Immature natural killer cell (primary cell): ENCODE data around the gene OR8S1. TPM values are rescaled to one million over a fixed set of nuclear protein-coding genes. Genes with fewer than 3 reads are reported as not detected.
A peak's percentile ranks its signal among the peaks of the same experiment; 100 is the strongest.
"Not testable (repeated sequence)": the region's sequence is repeated elsewhere in the genome, so short reads cannot be mapped to it uniquely, and the experiment has no call there.

Experiments used
- DNase-seq, 3 donors: peaks; one replicate each; pipeline ENCODE4 v3.0.0; 2022; ENCODE audit warnings: mixed read lengths in 1 of 3
- H3K27ac Mint-ChIP-seq, 6 donors: one replicate each; pipeline ENCODE4 v1.8.0; 2020; ENCODE audit warnings: mixed read lengths in 6 of 6, mild to moderate bottlenecking in 5 of 6, inconsistent platforms in 4 of 6, moderate library complexity in 3 of 6
- H3K27me3 Mint-ChIP-seq, 3 donors: one replicate each; pipeline ENCODE4 v1.8.0; 2020 to 2021; ENCODE audit warnings: low read depth in 3 of 3, mild to moderate bottlenecking in 3 of 3, mixed read lengths in 3 of 3, moderate library complexity in 3 of 3, inconsistent platforms in 1 of 3
- H3K36me3 Mint-ChIP-seq, 3 donors: one replicate each; pipeline ENCODE4 v1.8.0; 2020; ENCODE audit warnings: mixed read lengths in 3 of 3, inconsistent platforms in 2 of 3, mild to moderate bottlenecking in 2 of 3
- H3K4me1 Mint-ChIP-seq, 2 donors: one replicate each; pipeline ENCODE4 v1.8.0; 2020; ENCODE audit warnings: inconsistent platforms in 2 of 2, mild to moderate bottlenecking in 2 of 2, mixed read lengths in 2 of 2, moderate library complexity in 1 of 2
- H3K4me3 Mint-ChIP-seq, 5 donors: one replicate each; pipeline ENCODE4 v1.8.0; 2020; ENCODE audit warnings: mild to moderate bottlenecking in 5 of 5, mixed read lengths in 5 of 5, inconsistent platforms in 3 of 5, moderate library complexity in 3 of 5
- H3K9me3 Mint-ChIP-seq, 6 donors: one replicate each; pipeline ENCODE4 v1.8.0; 2020; ENCODE audit warnings: mild to moderate bottlenecking in 6 of 6, mixed read lengths in 6 of 6, inconsistent platforms in 4 of 6, moderate library complexity in 3 of 6
- polyA plus RNA-seq, 3 donors: library from polyadenylated mRNA; unstranded; fragments of 300-500 nt; fragmentation: Illumina TruSeq; gene quantifications; one replicate each; pipeline ENCODE4 v1.2.3, GENCODE V29; 2021

The OR8S1 gene
- polyA plus RNA-seq, 3 donors from 2014 or later = not detected

DNA sequence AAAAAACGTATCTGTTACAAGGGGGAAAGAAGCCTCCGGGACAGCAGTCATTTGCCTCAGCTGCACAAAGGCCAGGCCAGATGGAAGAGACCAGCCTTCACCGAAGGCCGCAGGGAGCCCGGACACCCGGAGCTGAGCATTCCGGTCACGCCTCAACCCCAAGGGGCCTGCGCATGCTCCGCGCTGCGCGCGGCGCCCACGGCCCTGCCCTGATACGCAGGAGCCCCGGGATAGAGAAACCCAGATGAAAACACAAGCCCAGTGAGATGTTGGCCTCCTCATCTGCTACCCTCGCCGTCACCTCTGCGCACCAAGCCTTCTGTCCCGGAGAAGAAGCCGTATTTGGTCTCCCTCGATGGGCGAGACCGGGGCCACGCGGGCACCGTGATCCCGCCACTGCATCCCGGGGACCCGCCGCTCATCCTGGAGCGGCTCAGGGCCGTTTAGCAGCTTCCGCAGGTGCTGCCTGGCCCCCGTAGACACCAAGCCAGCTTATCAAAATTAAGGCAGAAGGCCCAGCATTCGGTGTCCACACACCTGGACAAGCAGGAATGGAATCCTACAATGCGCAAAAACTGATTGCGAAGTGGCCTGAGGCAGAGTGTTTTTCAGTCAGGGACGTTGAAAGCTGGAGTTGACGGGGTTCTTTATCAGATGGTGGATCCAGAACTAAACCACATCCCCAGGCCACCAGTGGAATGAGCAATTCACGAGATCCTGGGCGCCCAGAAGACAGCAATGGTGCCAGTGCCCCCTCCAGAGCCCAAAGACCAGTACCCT lies 2.6 kb downstream of the OR8S1 start:
- Mint-ChIP-seq H3K36me3 (no peaks in the 10 kb centered on the region), H3K4me3 (no peak overlapping the region), H3K4me1 (peaks cover 6 to 11% of the 10 kb centered on the region in 2 donors), H3K27ac (no peak overlapping the region), H3K27me3 (peaks cover 0 to 3% (median 0%) of the 10 kb centered on the region in 3 donors), H3K9me3 (peaks cover 0 to 2% (median 0%) of the 10 kb centered on the region in 6 donors)
- no peak for DNase-seq

DNA sequence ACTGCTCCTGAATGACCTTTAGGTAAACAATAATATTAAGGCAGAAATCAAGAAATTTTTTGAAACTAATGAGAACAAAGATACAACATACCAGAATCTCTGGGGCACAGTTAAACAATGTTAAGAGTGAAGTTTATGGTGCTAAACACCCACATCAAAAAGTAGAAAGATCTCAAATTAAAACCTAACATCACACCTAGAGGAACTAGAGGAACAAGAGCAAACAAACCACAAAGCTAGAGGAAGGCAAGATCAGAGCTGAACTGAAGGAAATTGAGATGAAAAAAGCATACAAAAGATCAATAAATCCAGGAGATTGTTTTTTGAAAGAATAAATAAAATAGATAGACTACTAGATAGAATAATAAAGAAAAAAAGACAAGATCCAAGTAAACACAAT lies 7.2 kb downstream of the OR8S1 start:
- Mint-ChIP-seq H3K27ac (no peak overlapping the region), H3K36me3 (no peaks in the 10 kb centered on the region), H3K9me3 (peaks cover 0 to 2% (median 0%) of the 10 kb centered on the region in 6 donors), H3K4me1 (peaks cover 6 to 11% of the 10 kb centered on the region in 2 donors), H3K4me3 (no peak overlapping the region), H3K27me3 (peaks cover 2 to 3% (median 2%) of the 10 kb centered on the region in 3 donors)
- no peak for DNase-seq

DNA sequence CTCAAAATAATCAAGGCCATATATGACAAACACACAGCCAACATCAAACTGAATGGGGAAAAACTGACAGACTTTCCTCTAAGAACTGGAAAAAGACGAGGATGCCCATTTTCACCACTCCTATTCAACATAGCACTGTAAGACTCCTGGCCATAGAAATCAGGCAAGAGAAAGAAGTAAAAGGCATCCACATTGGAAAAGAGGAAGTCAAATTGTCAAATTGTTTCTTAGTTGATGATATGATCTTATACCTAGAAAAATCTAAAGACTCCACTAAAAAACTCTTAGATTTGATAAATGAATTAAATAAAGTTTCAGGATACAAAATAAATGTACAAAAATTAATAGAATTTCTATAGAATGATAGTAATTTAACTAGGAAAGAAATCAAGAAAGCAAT lies 11.2 kb downstream of the OR8S1 start:
- Mint-ChIP-seq H3K4me3 (no peak overlapping the region), H3K9me3 (peaks cover 0 to 2% (median 0%) of the 10 kb centered on the region in 6 donors), H3K27me3 (peaks cover 2 to 3% (median 3%) of the 10 kb centered on the region in 3 donors), H3K4me1 (peaks cover 6 to 11% of the 10 kb centered on the region in 2 donors), H3K27ac (no peak overlapping the region), H3K36me3 (no peaks in the 10 kb centered on the region)
- DNase-seq = no peak

DNA sequence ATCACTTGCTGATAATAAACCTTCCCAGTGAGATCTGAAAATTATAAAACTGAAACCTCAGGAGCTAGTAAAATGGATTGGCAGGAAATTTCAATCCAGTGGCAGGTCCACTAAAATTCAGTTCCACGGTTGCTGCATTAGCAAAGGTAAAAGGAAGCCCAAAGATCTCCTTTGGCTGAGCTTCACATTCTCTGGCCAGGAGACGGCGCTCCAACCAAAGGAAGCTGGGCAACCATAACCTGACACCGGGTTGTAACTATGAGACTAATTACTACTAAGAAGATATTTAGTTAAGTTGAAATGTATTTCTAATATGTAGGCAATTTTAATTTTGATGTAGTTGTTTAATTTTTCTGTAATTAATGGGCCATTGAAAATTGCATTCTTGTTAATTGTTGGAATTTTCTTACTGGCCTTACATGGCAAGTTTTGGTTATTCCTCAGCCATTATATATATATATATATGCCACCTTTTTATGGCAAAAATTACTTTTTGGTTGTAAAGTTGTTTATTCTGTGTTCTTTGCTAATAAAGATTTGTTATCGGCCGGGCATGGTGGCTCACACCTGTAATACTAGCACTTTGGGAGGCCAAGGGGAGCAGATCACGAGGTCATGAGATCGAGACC lies 17.0 kb downstream of the OR8S1 start:
- H3K36me3 Mint-ChIP-seq = no peaks in the 10 kb centered on the region
- H3K27ac Mint-ChIP-seq = no peak overlapping the region
- H3K9me3 Mint-ChIP-seq = no peaks in the 10 kb centered on the region
- H3K27me3 Mint-ChIP-seq = peaks cover 0 to 7% (median 3%) of the 10 kb centered on the region in 3 donors
- no peak overlapping the region for H3K4me3 Mint-ChIP-seq
- H3K4me1 Mint-ChIP-seq = no peaks in the 10 kb centered on the region
- peak in 2 of 3 donors; percentile 4 to 12 for DNase-seq

DNA sequence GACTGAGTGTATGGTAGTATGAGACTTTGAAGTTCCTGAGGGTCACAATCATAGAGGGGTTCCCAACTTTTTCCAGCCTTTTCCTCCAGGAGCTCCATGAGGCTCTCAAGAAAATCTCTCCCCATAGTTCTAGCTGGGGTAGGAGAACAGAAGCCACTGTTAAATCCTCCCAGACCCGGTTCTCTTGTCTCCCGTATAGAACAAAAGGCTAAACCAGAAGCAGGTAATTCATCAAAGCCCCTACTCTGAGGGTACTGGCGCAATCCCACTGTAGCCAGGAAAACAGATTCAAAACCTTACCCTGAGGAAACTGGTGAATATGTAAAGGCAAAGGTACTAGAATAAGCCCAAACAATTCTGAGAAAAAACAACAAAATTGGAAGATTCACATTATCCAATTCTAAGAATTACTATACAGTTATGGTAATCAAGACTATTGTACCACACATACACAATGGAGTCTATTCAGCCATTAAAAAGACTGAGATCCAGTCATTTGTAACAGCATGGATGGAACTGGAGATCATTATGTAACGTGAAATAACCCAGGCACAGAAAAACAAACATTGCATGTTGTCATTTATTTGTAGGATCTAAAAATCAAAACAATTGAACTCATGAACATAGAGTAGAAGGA lies 20.5 kb downstream of the OR8S1 start:
- Mint-ChIP-seq H3K36me3 (no peaks in the 10 kb centered on the region), H3K27ac (no peak overlapping the region), H3K9me3 (peaks cover 0 to 3% (median under 1%) of the 10 kb centered on the region in 6 donors), H3K27me3 (peaks cover 2 to 13% (median 13%) of the 10 kb centered on the region in 3 donors), H3K4me3 (no peak overlapping the region), H3K4me1 (no peaks in the 10 kb centered on the region)
- DNase-seq = no peak

DNA sequence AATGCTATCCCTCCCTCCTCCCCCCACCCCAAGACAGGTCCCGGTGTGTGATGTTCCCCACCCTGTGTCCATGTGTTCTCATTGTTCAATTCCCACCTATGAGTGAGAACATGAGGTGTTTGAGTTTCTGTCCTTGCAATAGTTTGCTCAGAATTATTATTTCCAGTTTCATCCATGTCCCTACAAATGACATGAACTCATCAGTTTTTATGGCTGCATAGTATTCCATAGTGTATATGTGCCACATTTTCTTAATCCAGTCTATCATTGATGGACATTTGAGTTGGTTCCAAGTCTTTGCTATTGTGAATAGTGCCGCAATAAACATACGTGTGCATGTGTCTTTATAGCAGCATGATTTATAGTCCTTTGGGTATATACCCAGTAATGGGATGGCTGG lies 21.6 kb downstream of the OR8S1 start:
- not testable (repeated sequence) for H3K9me3 Mint-ChIP-seq, H3K36me3 Mint-ChIP-seq, H3K27ac Mint-ChIP-seq, H3K4me1 Mint-ChIP-seq, DNase-seq, H3K4me3 Mint-ChIP-seq
- H3K27me3 Mint-ChIP-seq = peaks cover 2 to 16% (median 15%) of the 10 kb centered on the region in 3 donors

DNA sequence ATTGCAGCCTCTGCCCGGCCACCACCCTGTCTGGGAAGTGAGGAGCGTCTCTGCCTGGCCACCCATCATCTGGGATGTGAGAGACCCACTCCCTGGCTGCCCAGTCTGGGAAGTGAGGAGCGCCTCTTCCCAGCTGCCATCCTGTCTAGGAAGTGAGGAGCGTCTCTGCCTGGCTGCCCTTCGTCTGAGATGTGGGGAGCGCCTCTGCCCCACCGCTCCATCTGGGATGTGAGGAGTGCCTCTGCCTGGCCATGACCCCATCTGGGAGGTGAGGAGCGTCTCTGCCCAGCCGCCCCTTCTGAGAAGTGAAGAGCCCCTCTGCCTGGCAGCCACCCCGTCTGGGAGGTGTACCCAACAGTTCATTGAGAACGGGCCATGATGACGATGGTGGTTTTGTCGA lies 26.2 kb downstream of the OR8S1 start:
- not testable (repeated sequence) for H3K9me3 Mint-ChIP-seq, H3K4me3 Mint-ChIP-seq, H3K4me1 Mint-ChIP-seq, H3K36me3 Mint-ChIP-seq, DNase-seq, H3K27ac Mint-ChIP-seq
- H3K27me3 Mint-ChIP-seq = peaks cover 2 to 23% (median 10%) of the 10 kb centered on the region in 3 donors

DNA sequence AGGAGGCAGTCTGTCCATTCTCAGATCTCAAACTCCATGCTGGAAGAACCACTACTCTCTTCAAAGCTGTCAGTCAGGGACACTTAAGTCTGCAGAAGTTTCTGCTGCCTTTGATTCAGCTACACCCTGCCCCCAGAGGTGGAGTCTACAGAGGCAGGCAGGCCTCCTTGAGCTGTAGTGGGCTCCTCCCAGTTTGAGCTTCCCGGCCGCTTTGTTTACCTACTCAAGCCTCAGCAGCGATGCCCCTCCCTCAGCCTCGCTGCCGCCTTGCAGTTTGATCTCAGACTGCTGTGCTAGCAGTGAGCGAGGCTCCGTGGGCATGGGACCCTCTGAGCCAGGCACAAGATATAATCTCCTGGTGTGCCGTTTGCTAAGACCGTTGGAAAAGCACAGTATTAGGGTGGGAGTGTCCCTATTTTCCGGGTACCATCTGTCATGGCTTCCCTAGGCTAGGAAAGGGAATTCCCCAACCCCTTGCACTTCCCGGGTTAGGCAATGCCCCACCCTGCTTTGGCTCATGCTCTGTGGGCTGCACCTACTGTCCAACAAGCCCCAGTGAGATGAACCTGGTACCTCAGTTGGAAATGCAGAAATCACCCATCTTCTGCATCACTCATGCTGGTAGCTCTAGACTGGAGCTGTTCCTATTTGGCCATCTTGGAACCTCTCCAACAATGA lies 28.4 kb downstream of the OR8S1 start:
- not testable (repeated sequence) for H3K9me3 Mint-ChIP-seq, DNase-seq, H3K36me3 Mint-ChIP-seq, H3K4me3 Mint-ChIP-seq, H3K27ac Mint-ChIP-seq, H3K4me1 Mint-ChIP-seq
- peaks cover 5 to 21% (median 8%) of the 10 kb centered on the region in 3 donors for H3K27me3 Mint-ChIP-seq

DNA sequence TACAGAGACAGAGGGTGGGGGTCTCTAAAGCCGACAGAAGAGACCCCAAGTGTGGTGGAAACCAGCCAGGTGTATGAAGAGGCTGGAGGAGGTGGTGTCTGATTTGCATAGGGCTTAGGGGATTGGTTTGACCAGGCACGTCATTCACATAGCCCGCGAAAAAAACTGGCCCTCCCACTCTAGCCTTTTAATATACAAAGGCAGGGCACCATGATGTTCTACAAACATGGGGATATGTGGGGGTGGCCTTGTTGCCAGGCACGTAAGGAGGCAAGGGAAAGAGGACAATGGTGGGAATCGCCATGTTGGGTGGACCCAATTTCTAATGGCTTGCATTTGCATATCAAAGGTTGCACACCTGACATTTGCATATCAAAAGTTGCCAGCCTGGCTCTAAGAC lies 31.2 kb downstream of the OR8S1 start:
- no peaks in the 10 kb centered on the region for H3K4me1 Mint-ChIP-seq
- no peaks in the 10 kb centered on the region for H3K36me3 Mint-ChIP-seq
- H3K27me3 Mint-ChIP-seq = peaks cover 3 to 15% (median 5%) of the 10 kb centered on the region in 3 donors
- H3K9me3 Mint-ChIP-seq = peaks cover 0 to 1% (median 0%) of the 10 kb centered on the region in 6 donors
- no peak overlapping the region for H3K4me3 Mint-ChIP-seq
- no peak for DNase-seq
- no peak overlapping the region for H3K27ac Mint-ChIP-seq

DNA sequence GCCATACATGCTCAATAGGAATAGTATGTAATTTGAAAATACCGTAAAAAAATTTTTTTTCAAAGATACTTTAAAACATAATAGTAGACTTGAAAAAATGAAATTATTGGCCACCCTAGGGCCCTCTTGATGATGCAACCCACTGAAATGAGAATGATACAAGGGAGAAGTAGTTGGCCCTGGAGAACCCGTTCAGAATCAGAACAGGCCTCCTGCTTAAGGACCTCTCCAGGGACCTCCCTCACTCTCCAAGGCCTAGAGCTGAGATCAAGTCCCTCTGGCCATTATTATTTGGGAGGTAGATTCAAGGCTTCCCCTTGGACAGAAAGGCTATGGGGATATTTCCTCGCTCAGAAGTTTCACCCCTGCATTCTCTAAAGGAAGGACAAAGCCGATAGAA lies 32.5 kb downstream of the OR8S1 start:
- no peak overlapping the region for H3K4me3 Mint-ChIP-seq
- peaks cover 1 to 10% (median 5%) of the 10 kb centered on the region in 3 donors for H3K27me3 Mint-ChIP-seq
- H3K36me3 Mint-ChIP-seq = no peaks in the 10 kb centered on the region
- H3K27ac Mint-ChIP-seq = no peak overlapping the region
- no peaks in the 10 kb centered on the region for H3K4me1 Mint-ChIP-seq
- H3K9me3 Mint-ChIP-seq = no peaks in the 10 kb centered on the region
- no peak for DNase-seq

DNA sequence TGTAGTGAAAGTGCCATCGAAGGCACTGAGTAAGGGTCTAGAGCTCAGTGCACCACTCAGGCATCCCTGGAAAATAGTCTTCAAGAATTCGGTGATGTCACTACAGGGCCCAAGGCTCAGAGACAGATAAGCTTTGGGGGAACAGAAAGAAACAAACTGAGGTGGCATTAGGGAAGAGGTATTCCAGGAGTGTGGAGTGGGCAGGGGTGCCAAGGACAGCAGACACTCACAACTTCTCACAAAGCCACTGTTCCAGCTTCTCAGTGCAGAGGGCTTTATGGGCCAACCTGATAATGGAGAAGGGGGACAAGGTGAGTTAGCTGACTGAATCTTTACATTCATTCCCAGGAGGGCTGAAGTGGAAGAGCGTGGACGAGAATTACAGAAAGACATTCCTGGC lies 42.3 kb downstream of the OR8S1 start:
- Mint-ChIP-seq H3K9me3 (no peaks in the 10 kb centered on the region), H3K4me3 (no peak overlapping the region), H3K27ac (no peak overlapping the region), H3K27me3 (peaks cover 3 to 21% (median 7%) of the 10 kb centered on the region in 3 donors), H3K36me3 (no peaks in the 10 kb centered on the region), H3K4me1 (no peaks in the 10 kb centered on the region)
- no peak for DNase-seq

DNA sequence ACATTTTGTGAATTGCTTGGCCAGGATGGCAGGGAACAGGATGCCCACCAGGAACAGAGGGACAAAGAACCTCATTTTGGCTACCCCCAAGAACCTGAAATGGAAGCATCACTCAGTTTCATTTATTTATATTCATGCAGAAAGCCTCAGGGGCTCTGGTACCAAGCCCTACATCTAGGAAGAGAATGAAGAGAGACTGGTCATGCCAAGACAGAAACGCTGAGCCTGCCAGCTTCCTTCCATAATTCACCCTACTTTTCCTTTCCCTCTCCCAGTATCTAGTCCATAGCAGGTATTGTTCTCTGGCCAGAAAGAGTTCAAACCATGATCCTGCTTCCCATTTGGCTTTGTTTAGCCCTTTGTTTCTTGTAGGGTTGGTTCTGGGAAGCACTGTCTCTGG lies 44.5 kb downstream of the OR8S1 start, which contains the start of gene LALBA:
Gene LALBA, minus strand, starts transcription at position 101 of the 400 bp plus-strand sequence. Its CDS starts 26 bp downstream, at position 75.
- no peak for DNase-seq
- H3K4me1 Mint-ChIP-seq = no peaks in the 10 kb centered on the region
- no peaks in the 10 kb centered on the region for H3K36me3 Mint-ChIP-seq
- H3K4me3 Mint-ChIP-seq = no peak within 1 kb of the TSS
- no peaks in the 10 kb centered on the region for H3K9me3 Mint-ChIP-seq
- H3K27me3 Mint-ChIP-seq = peaks cover 5 to 16% (median 7%) of the 10 kb centered on the region in 3 donors
- no peak within 1 kb of the TSS for H3K27ac Mint-ChIP-seq

DNA sequence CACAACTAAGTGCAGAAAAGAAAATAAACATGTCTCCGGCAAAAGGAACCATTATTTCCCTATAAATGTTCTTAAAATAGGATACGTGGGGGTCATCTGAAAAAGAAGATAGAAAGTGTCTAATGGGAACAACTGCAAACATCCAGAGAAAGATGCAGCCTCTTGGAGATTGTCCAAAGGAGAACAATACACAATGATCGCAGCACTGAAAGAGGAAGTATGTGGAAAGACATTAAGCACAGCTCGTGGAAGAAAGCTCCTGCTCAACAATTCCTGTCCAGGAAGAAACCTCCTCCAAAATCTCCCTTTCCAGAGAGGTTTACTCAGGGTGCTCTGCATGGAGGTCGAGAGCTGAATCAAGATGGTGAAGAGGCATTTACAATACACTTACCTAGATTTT lies 46.9 kb downstream of the OR8S1 start:
- peaks cover 7 to 12% (median 8%) of the 10 kb centered on the region in 3 donors for H3K27me3 Mint-ChIP-seq
- H3K27ac Mint-ChIP-seq = no peak overlapping the region
- H3K4me1 Mint-ChIP-seq = no peaks in the 10 kb centered on the region
- no peaks in the 10 kb centered on the region for H3K36me3 Mint-ChIP-seq
- H3K4me3 Mint-ChIP-seq = no peak overlapping the region
- no peaks in the 10 kb centered on the region for H3K9me3 Mint-ChIP-seq
- no peak for DNase-seq
